Measurements from ENCODE around the gene IKBKE.
A peak's percentile ranks its signal among the peaks of the same experiment; 100 is the strongest.

DNA sequence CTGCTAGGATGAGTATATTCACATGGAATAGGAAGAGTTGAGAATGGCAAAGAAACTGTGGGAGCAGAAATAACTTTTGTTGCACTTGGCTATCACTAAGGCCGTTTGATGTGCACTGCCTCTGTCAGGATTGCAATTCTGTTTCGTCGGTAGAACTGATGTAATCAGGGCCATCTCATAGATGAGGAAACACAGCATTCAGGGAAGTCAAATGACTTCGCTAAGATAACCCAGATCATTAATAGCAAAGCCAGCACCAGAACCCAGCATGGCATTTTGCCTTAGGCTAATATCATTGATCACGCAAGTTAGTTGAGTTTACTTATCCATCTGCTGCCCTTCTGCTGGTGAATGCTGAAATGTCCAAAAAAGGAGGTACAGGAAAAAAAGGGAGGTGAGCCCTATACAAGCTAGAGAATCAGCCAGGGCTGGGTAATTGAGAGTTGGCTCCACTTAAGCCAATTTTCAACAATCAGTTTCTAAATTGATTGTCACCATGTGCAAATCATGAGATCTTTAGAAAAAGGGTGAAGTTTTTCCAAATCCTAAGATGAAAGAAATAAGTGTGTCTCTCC lies 44.6 kb downstream of the IKBKE start:
- TF ChIP-seq CTCF (IDR thresholded peaks at IDR 0.05) (no peak), EP300 (IDR thresholded peaks at IDR 0.05) (no peak), POLR2AphosphoS5 (IDR thresholded peaks at IDR 0.05) (peak in 1 of 2 donors; percentile 12)

All from esophagus muscularis mucosa (tissue), 4 donors.